ENCODE results near the gene ECHS1. TPM values are rescaled to one million over a fixed set of nuclear protein-coding genes. Genes with fewer than 3 reads are reported as not detected.

Gene ECHS1
- total RNA-seq, 1 donor from 2014 or later = 77.4 TPM

GRCh38 chr10:133342942-133343341, 30.2 kb downstream of the ECHS1 start:
- H3K4me1 ChIP-seq = peaks cover 5% of the 10 kb centered on the region
- H3K4me2 ChIP-seq = no peak overlapping the region
- Mint-ChIP-seq H3K27me3 (ENCODE audit: insufficient read depth, low read depth) (peaks cover 15% of the 10 kb centered on the region), H3K4me3 (no peak overlapping the region), H3K36me3 (peaks cover 1% of the 10 kb centered on the region), H3K9me3 (peaks cover 12% of the 10 kb centered on the region), H3K27ac (no peak overlapping the region), H3K4me1 (no peaks in the 10 kb centered on the region)
- H3K27me3 ChIP-seq = peaks cover 34% of the 10 kb centered on the region
- H3K27ac ChIP-seq = no peak overlapping the region
- H3K9ac ChIP-seq = no peak overlapping the region
- H3K36me3 ChIP-seq = no peaks in the 10 kb centered on the region
- no peak overlapping the region for H2AFZ ChIP-seq (replicated peaks)
- H3K9me3 ChIP-seq (ENCODE audit: low read depth) = no peaks in the 10 kb centered on the region
- no peaks in the 10 kb centered on the region for H3K79me2 ChIP-seq (ENCODE audit: low read depth)
- DNase-seq (ENCODE audit: low spot score) = no peak
- H3F3A ChIP-seq (ENCODE audit: low read depth) = no peaks in the 10 kb centered on the region
- H4K20me1 ChIP-seq (ENCODE audit: low read depth) = no peaks in the 10 kb centered on the region
- TF ChIP-seq CTCF (IDR thresholded peaks at IDR 0.05) = no peak
- TF ChIP-seq EZH2phosphoT487 (IDR thresholded peaks at IDR 0.05) = no peak
- TF ChIP-seq EZH2 (IDR thresholded peaks at IDR 0.05) = no peak
- no peak overlapping the region for H3K4me3 ChIP-seq

GRCh38 chr10:133341983-133342382, 31.2 kb downstream of the ECHS1 start:
- no peaks in the 10 kb centered on the region for H3K79me2 ChIP-seq (ENCODE audit: low read depth)
- Mint-ChIP-seq H3K4me1 (no peaks in the 10 kb centered on the region), H3K4me3 (no peak overlapping the region), H3K27me3 (ENCODE audit: insufficient read depth, low read depth) (peaks cover 14% of the 10 kb centered on the region), H3K36me3 (peaks cover 1% of the 10 kb centered on the region), H3K9me3 (peaks cover 12% of the 10 kb centered on the region), H3K27ac (no peak overlapping the region)
- no peak overlapping the region for H2AFZ ChIP-seq (replicated peaks)
- TF ChIP-seq EZH2 (IDR thresholded peaks at IDR 0.05) (no peak), EZH2phosphoT487 (IDR thresholded peaks at IDR 0.05) (no peak)
- DNase-seq (ENCODE audit: low spot score) = no peak
- H4K20me1 ChIP-seq (ENCODE audit: low read depth) = no peaks in the 10 kb centered on the region
- no peak overlapping the region for H3K4me3 ChIP-seq
- H3K27ac ChIP-seq = no peak overlapping the region
- H3K4me1 ChIP-seq = peaks cover under 1% of the 10 kb centered on the region
- H3K9me3 ChIP-seq (ENCODE audit: low read depth) = no peaks in the 10 kb centered on the region
- no peaks in the 10 kb centered on the region for H3F3A ChIP-seq (ENCODE audit: low read depth)
- H3K4me2 ChIP-seq = no peak overlapping the region
- H3K9ac ChIP-seq = no peak overlapping the region
- peaks cover 44% of the 10 kb centered on the region for H3K27me3 ChIP-seq
- no peaks in the 10 kb centered on the region for H3K36me3 ChIP-seq

- Histone ChIP-seq H3K9ac (no peak overlapping the region), H3K27ac (no peak overlapping the region), H3K36me3 (no peaks in the 10 kb centered on the region), H3K9me3 (ENCODE audit: low read depth) (no peaks in the 10 kb centered on the region), H3K4me1 (peaks cover 10% of the 10 kb centered on the region), H4K20me1 (ENCODE audit: low read depth) (peaks cover 6% of the 10 kb centered on the region), H3K79me2 (ENCODE audit: low read depth) (no peaks in the 10 kb centered on the region), H2AFZ (replicated peaks) (no peak overlapping the region), H3K4me3 (no peak overlapping the region), H3K27me3 (peaks cover 65% of the 10 kb centered on the region), H3F3A (ENCODE audit: low read depth) (peaks cover 4% of the 10 kb centered on the region), H3K4me2 (no peak overlapping the region)
- Mint-ChIP-seq H3K9me3 (peaks cover 5% of the 10 kb centered on the region), H3K27me3 (ENCODE audit: insufficient read depth, low read depth) (peaks cover 13% of the 10 kb centered on the region), H3K4me1 (no peaks in the 10 kb centered on the region), H3K27ac (no peak overlapping the region), H3K36me3 (peaks cover 1% of the 10 kb centered on the region), H3K4me3 (no peak overlapping the region)
- no peak for DNase-seq (ENCODE audit: low spot score)
- TF ChIP-seq EZH2phosphoT487 (IDR thresholded peaks at IDR 0.05) (no peak), EZH2 (IDR thresholded peaks at IDR 0.05) (no peak), CTCF (IDR thresholded peaks at IDR 0.05) (no peak)
Measured at GRCh38 chr10:133339708-133340380, 33.3 kb downstream of the ECHS1 start.
